Right lung (tissue), 5 donors: Measurements from ENCODE around the gene KBTBD2. TPM values are rescaled to one million over a fixed set of nuclear protein-coding genes. Genes with fewer than 3 reads are reported as not detected.
A peak's percentile ranks its signal among the peaks of the same experiment; 100 is the strongest.
"Not testable (repeated sequence)": the region's sequence is repeated elsewhere in the genome, so short reads cannot be mapped to it uniquely, and the experiment has no call there.

Experiments
- DNase-seq, 2 donors: peaks; one replicate each; pipeline ENCODE4 v3.0.0-alpha.2; 2013
- polyA plus RNA-seq, 5 donors: library from polyadenylated mRNA; unstranded; fragments of 120-200 nt; gene quantifications; one replicate each; pipeline versions ENCODE4 v1.2.1 to v1.2.3, GENCODE V29; 2013; ENCODE audit warnings: inconsistent platforms in 1 of 5, low replicate concordance in 1 of 5; ENCODE audit not compliant: insufficient read length in 5 of 5, insufficient read depth in 1 of 5

KBTBD2 gene
- polyA plus RNA-seq, 5 donors = 48.2 to 70.5 (median 65.9) TPM

GRCh38 chr7:32896564-32897347 is 5.2 kb upstream of the KBTBD2 start:
- DNase-seq = no peak

DNA sequence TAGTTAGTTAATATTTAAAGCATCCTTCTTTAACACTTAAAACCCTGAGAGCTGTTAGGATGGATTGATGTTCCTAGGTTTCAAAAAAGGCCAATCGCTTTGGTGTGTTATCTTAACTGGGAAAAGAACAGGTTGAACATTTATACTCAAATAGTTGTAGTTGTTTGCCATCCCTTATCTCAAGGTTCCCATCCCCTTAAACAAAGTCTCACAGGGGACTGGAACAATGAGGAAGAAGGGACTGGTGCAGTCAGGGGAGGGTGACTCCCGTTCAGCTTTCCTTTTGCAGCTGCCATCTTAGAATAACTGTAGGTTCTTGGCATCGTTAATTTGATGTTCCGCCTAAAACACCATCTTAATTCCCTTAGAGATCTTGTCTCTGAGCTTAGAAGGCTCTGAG is 2.6 kb upstream of the KBTBD2 start:
- DNase-seq = no peak

- no peak for DNase-seq
Measured at GRCh38 chr7:32893722-32894121, 2.2 kb upstream of the KBTBD2 start.

GRCh38 chr7:32893207-32893524 is 1.6 kb upstream of the KBTBD2 start:
- no peak for DNase-seq

- peak; percentile 68 to 70 for DNase-seq
Measured at GRCh38 chr7:32892521-32893206, 1.1 kb upstream of the KBTBD2 start.

DNA sequence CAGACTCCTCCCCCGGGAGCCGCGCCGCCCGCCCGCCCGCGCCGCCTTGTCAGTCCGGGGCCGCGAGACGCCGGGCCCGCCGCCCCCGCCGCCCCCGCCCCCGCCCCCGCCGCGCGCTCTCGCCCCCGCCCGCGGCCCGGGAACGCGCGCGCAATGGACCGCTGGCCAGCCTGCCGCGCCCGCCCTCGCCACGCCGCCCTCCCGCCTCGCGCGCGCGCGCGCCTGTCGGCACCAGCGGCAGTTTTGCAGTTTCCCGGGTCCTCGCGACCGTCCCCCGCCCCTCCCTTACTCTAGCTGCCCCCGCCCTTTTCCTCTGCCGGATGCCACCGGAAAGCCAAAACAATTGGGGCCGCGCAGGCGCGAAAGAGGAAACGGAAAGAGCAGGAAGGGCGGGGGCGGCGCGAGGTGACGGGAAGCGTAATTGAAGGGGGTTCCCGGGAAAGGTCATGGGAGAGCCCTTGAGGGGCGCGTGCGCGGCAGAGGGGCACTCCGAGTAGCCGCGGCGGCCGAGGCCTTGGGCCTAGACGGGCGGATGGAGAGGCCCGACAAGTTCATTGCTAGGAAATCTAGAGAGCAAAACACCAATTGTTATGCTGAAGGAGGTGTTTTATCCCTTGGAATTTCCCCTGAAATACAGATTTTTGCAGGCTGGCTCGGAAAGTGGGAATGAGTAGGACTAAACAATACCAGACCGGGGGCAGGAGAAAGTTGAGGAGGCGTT is 400 bp upstream of the KBTBD2 start:
- DNase-seq = peak; percentile 96

DNA sequence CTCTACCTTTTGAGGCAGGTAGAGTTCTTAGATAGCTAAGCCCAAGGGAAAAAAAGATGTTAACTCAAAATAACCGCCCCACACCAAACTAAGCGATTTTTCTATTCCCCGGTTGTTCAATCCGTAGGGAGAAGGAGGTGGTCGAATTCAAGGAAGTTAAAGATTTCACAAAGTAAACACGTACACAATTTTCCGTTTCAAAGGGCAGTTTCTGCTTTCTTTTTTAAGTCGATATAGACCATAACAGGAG is 842 bp downstream of the KBTBD2 start:
- no peak for DNase-seq

GRCh38 chr7:32890010-32890792 is 1.4 kb downstream of the KBTBD2 start:
- peak; percentile 47 to 69 for DNase-seq

DNA sequence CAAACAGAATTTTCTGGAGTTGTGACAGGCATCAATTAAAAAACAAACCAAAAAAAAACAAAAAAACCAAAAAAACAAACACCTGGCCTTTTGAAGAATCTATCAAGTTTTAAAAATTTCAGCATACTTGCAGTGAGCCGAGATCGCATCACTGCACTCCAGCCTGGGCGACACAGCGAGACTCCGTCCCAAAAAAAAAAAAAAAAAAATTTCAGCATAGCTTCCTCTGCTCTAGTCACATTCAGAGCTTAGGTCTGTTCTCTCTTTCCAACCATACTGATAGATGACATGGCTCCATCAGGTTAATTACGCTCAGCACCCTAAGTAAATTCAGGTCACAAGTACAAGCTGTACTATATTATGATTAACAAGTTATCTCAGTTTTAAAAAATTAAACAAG is 3.1 kb downstream of the KBTBD2 start:
- DNase-seq = no peak

DNA sequence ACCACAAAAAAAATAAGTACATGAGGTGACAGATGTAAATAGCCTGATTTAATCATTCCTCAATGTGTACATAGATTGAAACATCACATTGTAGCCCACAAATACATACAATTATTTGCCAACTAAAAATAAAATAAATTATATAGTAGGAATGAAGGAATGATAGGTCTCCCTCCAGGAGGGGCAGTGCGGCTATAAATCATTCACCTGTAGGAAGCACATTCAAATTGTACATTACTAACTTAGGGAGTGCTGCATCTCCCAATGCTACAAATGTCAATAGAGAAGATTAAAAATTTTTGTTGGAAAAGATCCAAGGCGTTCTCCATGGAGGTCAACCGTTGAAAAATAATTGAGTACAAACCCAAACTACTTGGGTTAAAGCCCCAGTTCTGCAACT is 4.2 kb downstream of the KBTBD2 start:
- no peak for DNase-seq

DNA sequence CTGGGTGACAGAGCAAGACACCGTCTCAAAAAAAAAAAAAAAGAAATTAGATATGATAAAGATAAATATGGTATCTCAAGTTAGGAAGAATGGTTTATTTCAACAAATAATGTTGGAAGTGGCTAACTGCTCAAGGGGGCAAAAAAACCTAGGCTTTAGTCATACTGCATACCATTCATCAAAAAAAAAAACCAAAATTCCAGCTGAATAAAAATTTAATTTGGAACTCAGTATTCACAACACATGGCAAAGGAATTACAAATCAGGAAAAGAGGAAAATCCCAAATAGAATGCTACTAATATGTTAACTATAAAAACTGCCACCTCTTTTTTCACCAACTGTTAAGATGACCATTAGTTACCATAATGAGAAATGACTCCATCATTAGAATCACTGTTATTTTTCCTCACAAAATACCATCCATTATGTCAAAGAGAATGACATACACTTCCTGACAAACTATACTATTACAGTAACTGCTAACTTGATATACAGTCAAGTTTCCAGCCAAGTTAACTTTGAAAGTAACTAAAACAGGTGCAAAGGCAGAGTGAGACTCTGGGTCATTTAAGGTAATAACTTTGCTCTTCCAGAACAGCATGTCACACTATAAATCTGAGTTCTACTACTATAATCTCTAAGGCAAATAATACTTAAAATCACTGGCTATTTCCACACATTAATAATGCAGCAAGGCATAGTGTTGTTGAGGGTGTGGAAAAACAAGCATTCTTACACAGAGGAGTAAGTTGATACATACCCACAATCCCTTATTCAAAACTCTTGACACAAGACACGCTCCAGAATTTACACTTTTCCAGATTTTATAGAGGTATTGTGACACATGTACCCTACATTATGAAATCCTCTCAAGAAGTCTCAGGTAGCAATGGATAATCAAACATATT is 10.2 kb downstream of the KBTBD2 start:
- DNase-seq = no peak

GRCh38 chr7:32879460-32879859 is 12.1 kb downstream of the KBTBD2 start:
- DNase-seq = no peak

- DNase-seq = not testable (repeated sequence)
Measured at GRCh38 chr7:32878023-32878422, 13.5 kb downstream of the KBTBD2 start.

GRCh38 chr7:32872421-32872820 is 19.1 kb downstream of the KBTBD2 start:
- DNase-seq = no peak

DNA sequence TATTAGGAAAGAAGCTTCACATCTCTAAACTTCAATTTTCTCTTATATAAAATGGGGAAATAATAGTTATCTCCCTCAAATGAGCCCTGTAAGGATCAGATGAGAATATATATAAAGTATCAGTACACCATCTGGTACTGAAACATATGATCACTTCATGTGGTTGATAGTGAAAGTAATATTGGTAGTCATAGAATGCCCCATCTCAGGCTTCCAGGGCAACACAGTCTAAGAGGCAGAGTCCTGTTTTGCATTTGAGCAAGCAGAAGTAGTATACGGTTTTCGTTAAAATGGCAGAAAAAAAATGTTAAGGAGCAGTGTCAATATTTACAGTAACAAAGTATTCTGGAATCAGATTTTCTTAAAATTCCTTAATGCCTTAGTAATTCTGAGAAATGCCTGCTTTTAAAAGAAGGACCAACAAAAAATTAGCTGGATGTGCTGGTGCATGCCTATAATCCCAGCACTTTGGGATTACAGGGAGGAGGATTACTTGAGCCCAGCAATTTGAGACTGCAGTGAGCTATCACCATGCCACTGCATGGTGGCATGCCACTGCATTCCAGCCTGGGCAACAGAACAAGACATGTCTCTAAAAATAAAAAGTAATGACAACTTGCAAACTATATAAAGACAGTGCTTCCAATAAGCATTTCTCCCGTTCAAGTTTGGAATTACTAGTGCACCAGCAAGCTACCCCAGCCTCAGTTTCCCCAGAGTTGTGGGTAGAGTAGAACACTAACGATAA is 19.8 kb downstream of the KBTBD2 start:
- no peak for DNase-seq

GRCh38 chr7:32870298-32870697 is 21.3 kb downstream of the KBTBD2 start:
- no peak for DNase-seq

DNA sequence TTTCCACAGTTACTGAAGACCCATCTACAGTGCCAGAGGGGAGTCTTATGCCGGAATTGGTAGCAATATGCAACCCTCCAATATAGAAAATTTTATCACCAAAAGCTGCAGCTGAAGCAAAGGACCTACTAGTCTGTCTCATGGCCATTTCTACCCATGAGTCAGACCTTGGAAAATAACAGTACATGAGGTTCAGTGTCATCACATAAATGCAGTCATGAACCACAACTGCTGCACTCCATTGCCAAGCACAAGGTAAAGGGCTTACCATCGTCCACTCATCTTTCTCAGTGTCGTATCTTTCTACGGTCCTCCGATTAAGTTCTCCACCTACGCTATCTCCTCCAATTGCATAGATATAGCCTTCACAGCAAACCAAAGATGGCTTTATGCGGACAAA is 21.8 kb downstream of the KBTBD2 start:
- DNase-seq = no peak

DNA sequence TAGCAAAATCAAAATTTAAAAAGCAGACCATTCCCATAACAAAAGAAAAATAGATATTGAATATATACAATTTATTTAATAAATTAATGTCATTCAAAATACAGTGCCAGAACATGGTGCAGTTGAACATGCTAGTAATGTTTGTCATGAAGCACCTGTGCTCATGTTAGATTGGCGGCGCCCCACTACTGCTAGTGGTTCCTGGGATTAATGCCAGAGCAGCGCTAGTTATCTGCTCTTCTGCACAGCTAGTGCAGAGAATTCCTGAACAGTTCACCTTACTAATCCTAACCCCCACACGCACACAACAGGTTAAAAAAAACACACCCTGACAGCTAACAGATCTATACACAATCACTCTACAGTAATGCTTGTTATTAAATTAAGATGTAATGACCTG is 23.4 kb downstream of the KBTBD2 start:
- DNase-seq = no peak

DNA sequence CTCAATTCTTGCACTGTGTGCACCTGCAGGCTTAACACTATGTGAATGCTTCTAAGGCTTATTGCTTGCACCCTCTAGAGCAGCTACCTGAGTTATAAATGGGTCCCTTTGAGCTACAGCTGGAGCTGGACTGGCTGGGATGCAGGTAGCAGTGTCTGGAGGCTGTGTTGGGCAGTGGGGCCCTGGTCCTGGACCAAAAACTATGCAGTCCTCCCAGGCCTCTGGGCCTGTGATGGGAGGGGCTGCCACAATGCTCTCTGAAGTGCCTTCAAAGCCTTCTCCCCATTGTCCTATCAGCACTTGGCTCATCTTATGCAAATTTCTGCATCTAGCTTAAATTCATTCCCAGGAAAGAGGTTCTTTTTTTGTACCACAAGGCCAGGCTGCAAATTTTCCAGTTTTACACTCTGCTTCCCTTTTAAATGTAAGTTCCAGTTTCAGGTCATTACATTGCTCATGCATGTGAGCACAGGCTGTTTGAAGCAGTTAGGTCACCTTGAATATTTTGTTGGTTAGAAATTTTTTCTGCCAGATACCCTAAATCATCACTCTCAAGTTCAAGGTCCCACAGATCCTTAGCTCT is 26.0 kb downstream of the KBTBD2 start:
- DNase-seq = no peak

DNA sequence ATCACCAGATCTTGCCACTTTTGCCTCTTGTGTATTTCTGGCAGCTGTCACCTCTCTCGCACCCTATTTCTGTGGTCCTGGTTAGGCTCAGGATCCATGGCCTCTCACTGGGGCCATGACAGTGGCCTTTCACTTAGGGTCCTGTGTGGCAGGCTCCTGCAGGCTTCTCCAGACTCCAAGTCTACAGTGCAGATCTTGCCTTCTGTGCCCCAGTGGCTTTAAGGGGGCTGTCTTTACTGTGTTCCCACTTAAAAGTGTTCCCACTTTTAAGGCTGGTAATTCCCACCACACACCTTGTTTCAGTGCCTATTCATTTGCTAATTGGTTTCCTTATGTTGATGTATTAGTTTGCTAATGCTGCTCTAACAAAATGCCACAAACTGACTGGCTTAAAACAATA is 27.7 kb downstream of the KBTBD2 start:
- not testable (repeated sequence) for DNase-seq
